HUES64 (cell line): Measurements from ENCODE around the gene RRP8.

Experiments used
- H3K27ac ChIP-seq: 2 replicates; pipeline ENCODE4 v1.7.0; 2013; ENCODE audit warnings: low read depth, low read length, inconsistent platforms
- H3K27me3 ChIP-seq: 2 replicates; pipeline ENCODE4 v1.6.1; 2013; ENCODE audit warnings: mild to moderate bottlenecking, low read length; ENCODE audit not compliant: insufficient read depth
- H3K36me3 ChIP-seq: 2 replicates; pipeline ENCODE4 v1.6.1; 2013; ENCODE audit warnings: mild to moderate bottlenecking, low read length; ENCODE audit not compliant: insufficient read depth
- H3K4me1 ChIP-seq: 2 replicates; pipeline ENCODE4 v1.6.1; 2013; ENCODE audit warnings: mild to moderate bottlenecking, low read length, moderate library complexity; ENCODE audit not compliant: insufficient read depth
- H3K4me3 ChIP-seq: 2 replicates; pipeline ENCODE4 v1.5.1; 2013; ENCODE audit warnings: mild to moderate bottlenecking, low read length, moderate library complexity
- H3K9ac ChIP-seq: 2 replicates; pipeline ENCODE4 v1.6.1; 2013; ENCODE audit warnings: mild to moderate bottlenecking, low read depth, low read length
- H3K9me3 ChIP-seq: 2 replicates; pipeline ENCODE4 v1.6.1; 2013; ENCODE audit warnings: low read depth, low read length; ENCODE audit not compliant: insufficient read depth
- WGBS: fragments of 150-250, 120-280 bp; methylation state at CpG from one replicate; pipeline ENCODE4 v1.1.7; 2013; ENCODE audit warnings: missing lambda C conversion rate; 5-methylcytosine and 5-hydroxymethylcytosine counted together

The RRP8 gene

GRCh38 chr11:6563121-6563619 lies 40.2 kb downstream of the RRP8 start:
- no peaks in the 10 kb centered on the region for H3K27me3 ChIP-seq
- no peaks in the 10 kb centered on the region for H3K36me3 ChIP-seq
- H3K27ac ChIP-seq = no peak overlapping the region
- no peak overlapping the region for H3K9ac ChIP-seq
- peaks cover 16% of the 10 kb centered on the region for H3K4me1 ChIP-seq
- H3K4me3 ChIP-seq = no peak overlapping the region
- no peaks in the 10 kb centered on the region for H3K9me3 ChIP-seq
- 90% methylated on average over 4 of the region's 4 CpGs for WGBS

DNA sequence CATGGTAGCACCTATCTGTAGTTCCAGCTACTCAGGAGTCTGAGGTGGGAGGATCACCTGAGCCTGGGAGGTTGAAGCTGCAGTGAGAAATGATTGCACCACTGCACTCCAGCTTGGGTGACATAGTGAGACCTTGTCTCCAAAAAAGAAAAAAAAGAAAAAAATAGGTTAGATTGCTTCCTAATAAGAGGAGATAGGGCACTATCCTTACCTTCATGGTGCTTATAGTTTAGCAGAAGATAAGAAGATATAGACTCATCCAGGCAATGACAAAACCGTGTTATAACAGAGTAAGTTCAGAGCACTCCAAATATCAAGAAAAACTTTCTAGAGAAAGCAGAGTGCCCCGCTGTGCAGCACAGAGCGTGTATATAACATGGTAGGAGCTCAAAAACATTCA lies 42.1 kb downstream of the RRP8 start:
- Histone ChIP-seq H3K27ac (no peak overlapping the region), H3K4me1 (peaks cover 13% of the 10 kb centered on the region), H3K36me3 (no peaks in the 10 kb centered on the region), H3K27me3 (no peaks in the 10 kb centered on the region), H3K9ac (no peak overlapping the region), H3K9me3 (no peaks in the 10 kb centered on the region), H3K4me3 (no peak overlapping the region)
- WGBS = 94% methylated on average over 3 of the region's 3 CpGs

DNA sequence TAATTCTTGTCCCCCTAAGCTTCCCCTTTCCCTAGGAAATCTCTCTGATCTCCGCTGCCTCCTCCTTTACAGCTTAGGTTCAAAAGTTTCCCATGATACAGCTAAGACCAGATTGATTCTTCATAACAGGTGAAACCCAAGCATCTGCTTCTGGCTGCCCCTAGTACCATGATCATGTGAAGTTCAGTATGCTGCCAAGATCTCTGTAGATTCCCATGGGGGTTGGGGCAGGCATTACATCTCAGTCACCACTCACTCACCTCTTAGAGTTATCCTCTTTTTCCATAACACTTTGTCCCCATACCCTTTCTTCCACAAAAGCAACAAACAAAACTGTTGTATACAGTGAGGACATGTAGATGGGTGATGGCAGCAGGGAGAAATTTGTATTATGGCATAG lies 44.0 kb downstream of the RRP8 start:
- Histone ChIP-seq H3K9ac (no peak overlapping the region), H3K4me3 (no peak overlapping the region), H3K27me3 (no peaks in the 10 kb centered on the region), H3K36me3 (no peaks in the 10 kb centered on the region), H3K4me1 (peaks cover 3% of the 10 kb centered on the region; the same call in 1 of the 2 replicates), H3K9me3 (no peaks in the 10 kb centered on the region), H3K27ac (no peak overlapping the region)
- WGBS = 91% methylated on average over 1 of the region's 1 CpG

GRCh38 chr11:6557761-6558674 lies 45.4 kb downstream of the RRP8 start:
- no peaks in the 10 kb centered on the region for H3K27me3 ChIP-seq
- H3K4me1 ChIP-seq = peaks cover 3% of the 10 kb centered on the region; the same call in 1 of the 2 replicates
- no peak overlapping the region for H3K27ac ChIP-seq
- 95% methylated on average over 14 of the region's 14 CpGs for WGBS
- no peak overlapping the region for H3K9ac ChIP-seq
- no peak overlapping the region for H3K4me3 ChIP-seq
- H3K36me3 ChIP-seq = no peaks in the 10 kb centered on the region
- H3K9me3 ChIP-seq = no peaks in the 10 kb centered on the region

GRCh38 chr11:6557063-6557462 lies 46.4 kb downstream of the RRP8 start:
- no peaks in the 10 kb centered on the region for H3K27me3 ChIP-seq

GRCh38 chr11:6556139-6556949 lies 47.1 kb downstream of the RRP8 start:
- H3K27ac ChIP-seq = no peak overlapping the region
- H3K36me3 ChIP-seq = no peaks in the 10 kb centered on the region
- H3K27me3 ChIP-seq = no peaks in the 10 kb centered on the region
- H3K4me3 ChIP-seq = no peak overlapping the region
- H3K9ac ChIP-seq = no peak overlapping the region
- H3K4me1 ChIP-seq = no peaks in the 10 kb centered on the region
- 93% methylated on average over 11 of the region's 11 CpGs for WGBS
- H3K9me3 ChIP-seq = no peaks in the 10 kb centered on the region

More at GRCh38 chr11:6557063-6557462, 46.4 kb downstream of the RRP8 start:
- Histone ChIP-seq H3K36me3 (no peaks in the 10 kb centered on the region), H3K4me3 (no peak overlapping the region), H3K27ac (no peak overlapping the region), H3K9ac (no peak overlapping the region), H3K9me3 (no peaks in the 10 kb centered on the region), H3K4me1 (no peaks in the 10 kb centered on the region)
- 95% methylated on average over 11 of the region's 11 CpGs for WGBS

- Histone ChIP-seq H3K4me3 (no peak overlapping the region), H3K9ac (no peak overlapping the region), H3K36me3 (no peaks in the 10 kb centered on the region), H3K4me1 (no peaks in the 10 kb centered on the region), H3K27ac (no peak overlapping the region), H3K27me3 (no peaks in the 10 kb centered on the region), H3K9me3 (no peaks in the 10 kb centered on the region)
- 90% methylated on average over 5 of the region's 5 CpGs for WGBS
Measured at GRCh38 chr11:6554828-6555706, 48.3 kb downstream of the RRP8 start.

GRCh38 chr11:6553634-6554033 lies 49.8 kb downstream of the RRP8 start:
- no peak overlapping the region for H3K4me3 ChIP-seq
- no peak overlapping the region for H3K9ac ChIP-seq
- H3K27ac ChIP-seq = no peak overlapping the region
- H3K36me3 ChIP-seq = no peaks in the 10 kb centered on the region
- no peaks in the 10 kb centered on the region for H3K9me3 ChIP-seq
- no peaks in the 10 kb centered on the region for H3K27me3 ChIP-seq
- no peaks in the 10 kb centered on the region for H3K4me1 ChIP-seq

GRCh38 chr11:6548641-6549040 lies 54.8 kb downstream of the RRP8 start:
- H3K9me3 ChIP-seq = no peaks in the 10 kb centered on the region
- no peak overlapping the region for H3K9ac ChIP-seq
- H3K36me3 ChIP-seq = no peaks in the 10 kb centered on the region
- no peaks in the 10 kb centered on the region for H3K27me3 ChIP-seq
- H3K4me1 ChIP-seq = no peaks in the 10 kb centered on the region
- WGBS = 84% methylated on average over 3 of the region's 3 CpGs
- H3K27ac ChIP-seq = no peak overlapping the region
- no peak overlapping the region for H3K4me3 ChIP-seq

GRCh38 chr11:6548121-6548520 lies 55.3 kb downstream of the RRP8 start:
- H3K27ac ChIP-seq = no peak overlapping the region
- no peak overlapping the region for H3K9ac ChIP-seq
- H3K27me3 ChIP-seq = no peaks in the 10 kb centered on the region
- no peaks in the 10 kb centered on the region for H3K36me3 ChIP-seq
- 98% methylated on average over 2 of the region's 2 CpGs for WGBS
- H3K4me3 ChIP-seq = no peak overlapping the region
- H3K4me1 ChIP-seq = no peaks in the 10 kb centered on the region
- no peaks in the 10 kb centered on the region for H3K9me3 ChIP-seq
